ENCODE data around the gene USH2A. TPM values are rescaled to one million over a fixed set of nuclear protein-coding genes. Genes with fewer than 3 reads are reported as not detected.

USH2A gene
- total and polyA plus RNA-seq, 2 experiments from 2014 or later, result under 0.01 to 0.01 TPM

DNA sequence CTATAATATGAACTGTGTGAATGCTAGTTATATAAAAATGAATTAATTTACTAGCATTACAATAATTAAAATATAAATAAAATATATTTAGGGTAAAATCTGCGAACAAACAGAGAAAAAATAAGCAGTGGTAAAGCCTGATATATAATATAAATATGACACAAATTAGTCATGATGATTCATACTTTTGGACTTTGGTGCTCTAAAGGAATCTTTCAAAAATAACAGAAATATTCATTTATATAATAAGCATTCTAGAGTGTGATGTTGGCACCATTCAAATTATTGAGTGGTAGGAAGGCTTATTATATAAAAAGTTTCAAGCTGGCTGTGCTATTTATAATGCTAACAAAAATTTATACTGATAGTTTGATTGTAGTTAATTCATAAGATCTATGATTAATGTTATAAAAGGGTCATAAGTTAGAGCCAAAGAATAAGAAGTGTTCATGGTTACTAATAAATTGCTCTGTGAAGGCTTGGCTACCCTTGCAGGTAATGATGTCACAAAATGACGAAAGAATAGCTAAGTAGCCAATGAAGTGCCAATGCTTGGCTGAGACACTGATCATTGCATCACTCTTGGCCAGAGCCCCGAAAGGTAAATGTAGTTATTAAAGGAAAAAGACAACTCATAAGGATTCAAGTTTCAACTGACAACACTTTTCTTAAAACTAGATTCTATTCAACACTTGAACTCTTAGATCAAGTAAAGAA, 108.7 kb downstream of the USH2A start:
- peak; percentile 1 for DNase-seq
- no peaks in the 10 kb centered on the region for H3K9me2 ChIP-seq (ENCODE audit: insufficient read depth)
- WGBS, 2 experiments (ENCODE audit: low coverage in 1 of 2, low lambda C conversion rate in 2 of 2, missing lambda C conversion rate in 2 of 2), result 30 to 39% methylated on average over 3 of the region's 3 CpGs
- TF ChIP-seq EZH2 (IDR thresholded peaks at IDR 0.05; ENCODE audit: insufficient read depth, poor library complexity, severe bottlenecking), result no peak
- TF ChIP-seq EZH2phosphoT487 (IDR thresholded peaks at IDR 0.05; ENCODE audit: insufficient read depth, low read depth), result no peak
- no peaks in the 10 kb centered on the region for H4K20me1 ChIP-seq (ENCODE audit: insufficient read depth)
- no peaks in the 10 kb centered on the region for H3K4me1 ChIP-seq (ENCODE audit: insufficient read depth)
- no peak overlapping the region for H3K4me2 ChIP-seq (ENCODE audit: unreplicated experiment)
- no peak overlapping the region for H2AFZ ChIP-seq
- no peaks in the 10 kb centered on the region for H3K27me3 ChIP-seq (replicated peaks; ENCODE audit: insufficient read depth)
- H3K27ac ChIP-seq, result no peak overlapping the region
- no peak overlapping the region for H3K4me3 ChIP-seq
- no peaks in the 10 kb centered on the region for H3K9me3 ChIP-seq (ENCODE audit: low read depth)
- H3K36me3 ChIP-seq (ENCODE audit: low read depth), result no peaks in the 10 kb centered on the region
- no peak overlapping the region for H3K9ac ChIP-seq
- no peaks in the 10 kb centered on the region for H3K79me2 ChIP-seq (ENCODE audit: insufficient read depth)
- in situ Hi-C loops (cut with MboI), result no loop called here
- H3F3A ChIP-seq (ENCODE audit: insufficient read depth), result no peaks in the 10 kb centered on the region

DNA sequence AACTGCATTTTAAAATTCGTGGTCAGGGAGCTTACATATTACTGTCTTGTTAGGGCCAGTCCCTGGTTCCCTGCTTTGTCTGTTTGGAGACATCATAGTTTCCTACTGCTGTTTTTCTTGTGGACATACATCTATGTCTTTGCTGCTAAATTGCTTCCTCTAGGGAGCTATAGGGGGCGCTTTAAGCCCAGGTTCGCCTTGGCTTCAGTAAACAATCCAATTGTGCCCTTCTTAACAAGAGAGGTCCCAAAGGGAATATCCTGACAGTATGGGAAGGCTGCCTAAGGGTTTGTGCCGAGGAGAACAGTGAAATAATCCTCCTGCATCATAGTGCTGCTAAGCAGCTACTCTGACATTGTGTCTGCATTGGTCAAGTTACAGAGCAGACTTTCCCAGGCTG, 112.5 kb downstream of the USH2A start:
- Histone ChIP-seq H3K27ac (no peak overlapping the region), H3K27me3 (replicated peaks; ENCODE audit: insufficient read depth) (no peaks in the 10 kb centered on the region), H3K4me3 (no peak overlapping the region), H4K20me1 (ENCODE audit: insufficient read depth) (no peaks in the 10 kb centered on the region), H3K79me2 (ENCODE audit: insufficient read depth) (no peaks in the 10 kb centered on the region), H3K9me2 (ENCODE audit: insufficient read depth) (no peaks in the 10 kb centered on the region), H3K4me2 (ENCODE audit: unreplicated experiment) (no peak overlapping the region), H3F3A (ENCODE audit: insufficient read depth) (no peaks in the 10 kb centered on the region), H3K4me1 (ENCODE audit: insufficient read depth) (no peaks in the 10 kb centered on the region), H3K9me3 (ENCODE audit: low read depth) (no peaks in the 10 kb centered on the region), H3K9ac (no peak overlapping the region), H3K36me3 (ENCODE audit: low read depth) (no peaks in the 10 kb centered on the region), H2AFZ (no peak overlapping the region)
- peak; percentile 36 for DNase-seq
- TF ChIP-seq EZH2 (IDR thresholded peaks at IDR 0.05; ENCODE audit: insufficient read depth, poor library complexity, severe bottlenecking) (no peak), EZH2phosphoT487 (IDR thresholded peaks at IDR 0.05; ENCODE audit: insufficient read depth, low read depth) (no peak)
- 0 to 2% methylated on average over 4 of the region's 4 CpGs for WGBS, 2 experiments (ENCODE audit: low coverage in 1 of 2, low lambda C conversion rate in 2 of 2, missing lambda C conversion rate in 2 of 2)
- in situ Hi-C loops (cut with MboI), result no loop called here

DNA sequence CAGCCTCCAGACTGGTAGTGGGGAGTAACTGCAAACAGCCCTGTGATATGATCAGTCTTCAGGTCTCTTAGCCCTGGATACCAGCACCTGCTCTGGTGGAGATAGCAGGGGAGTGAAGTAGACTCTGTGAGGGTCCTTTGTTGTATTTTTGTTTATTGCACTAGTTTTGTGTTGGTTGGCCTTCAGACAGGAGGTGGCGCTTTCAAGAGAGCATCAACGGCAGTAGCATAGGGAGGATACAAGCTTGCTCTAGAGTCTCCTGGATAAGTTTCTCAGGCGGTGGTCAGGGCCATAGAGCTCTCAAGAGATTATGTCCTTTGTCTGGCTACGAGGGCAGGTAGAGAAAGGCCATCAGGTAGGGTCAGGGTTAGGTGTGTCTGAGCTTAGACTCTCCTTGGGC, 116.4 kb downstream of the USH2A start:
- Histone ChIP-seq H3K4me3 (no peak overlapping the region), H3K27ac (no peak overlapping the region), H2AFZ (no peak overlapping the region), H3K4me1 (ENCODE audit: insufficient read depth) (no peaks in the 10 kb centered on the region), H3F3A (ENCODE audit: insufficient read depth) (no peaks in the 10 kb centered on the region), H3K9me2 (ENCODE audit: insufficient read depth) (no peaks in the 10 kb centered on the region), H3K36me3 (ENCODE audit: low read depth) (no peaks in the 10 kb centered on the region), H3K9ac (no peak overlapping the region), H3K9me3 (ENCODE audit: low read depth) (no peaks in the 10 kb centered on the region), H3K4me2 (ENCODE audit: unreplicated experiment) (no peak overlapping the region), H3K27me3 (replicated peaks; ENCODE audit: insufficient read depth) (no peaks in the 10 kb centered on the region), H4K20me1 (ENCODE audit: insufficient read depth) (no peaks in the 10 kb centered on the region), H3K79me2 (ENCODE audit: insufficient read depth) (no peaks in the 10 kb centered on the region)
- TF ChIP-seq EZH2phosphoT487 (IDR thresholded peaks at IDR 0.05; ENCODE audit: insufficient read depth, low read depth) (no peak), EZH2 (IDR thresholded peaks at IDR 0.05; ENCODE audit: insufficient read depth, poor library complexity, severe bottlenecking) (no peak)
- 8 to 18% methylated on average over 4 of the region's 4 CpGs for WGBS, 2 experiments (ENCODE audit: low coverage in 1 of 2, low lambda C conversion rate in 2 of 2, missing lambda C conversion rate in 2 of 2)
- in situ Hi-C loops (cut with MboI), result no loop called here
- peak; percentile 2 for DNase-seq

DNA sequence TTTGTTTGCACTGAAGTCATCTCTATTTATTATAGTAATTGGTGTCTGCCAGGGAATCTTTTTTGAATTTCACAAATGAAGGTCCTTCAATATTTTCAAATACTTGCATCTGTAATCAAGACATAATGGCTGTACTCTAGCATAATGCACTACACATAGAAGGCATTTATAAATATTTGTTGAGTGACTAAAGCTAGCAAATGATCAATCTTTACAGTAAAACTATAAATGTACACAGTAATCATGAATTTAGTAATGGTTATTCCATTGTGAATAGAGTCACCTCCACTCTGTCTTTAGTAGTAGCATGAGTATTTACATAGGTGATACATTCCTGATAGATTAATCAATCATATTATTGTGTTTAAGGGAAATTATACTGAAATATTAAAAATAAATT, 119.6 kb downstream of the USH2A start:
- no peak for DNase-seq
- Histone ChIP-seq H3K79me2 (ENCODE audit: insufficient read depth) (no peaks in the 10 kb centered on the region), H3F3A (ENCODE audit: insufficient read depth) (no peaks in the 10 kb centered on the region), H3K27ac (no peak overlapping the region), H3K27me3 (replicated peaks; ENCODE audit: insufficient read depth) (no peaks in the 10 kb centered on the region), H4K20me1 (ENCODE audit: insufficient read depth) (no peaks in the 10 kb centered on the region), H3K36me3 (ENCODE audit: low read depth) (no peaks in the 10 kb centered on the region), H3K4me1 (ENCODE audit: insufficient read depth) (no peaks in the 10 kb centered on the region), H2AFZ (no peak overlapping the region), H3K9ac (no peak overlapping the region), H3K4me2 (ENCODE audit: unreplicated experiment) (no peak overlapping the region), H3K4me3 (no peak overlapping the region), H3K9me2 (ENCODE audit: insufficient read depth) (no peaks in the 10 kb centered on the region), H3K9me3 (ENCODE audit: low read depth) (no peaks in the 10 kb centered on the region)
- in situ Hi-C loops (cut with MboI), result no loop called here
- TF ChIP-seq EZH2phosphoT487 (IDR thresholded peaks at IDR 0.05; ENCODE audit: insufficient read depth, low read depth) (no peak), EZH2 (IDR thresholded peaks at IDR 0.05; ENCODE audit: insufficient read depth, poor library complexity, severe bottlenecking) (no peak)

DNA sequence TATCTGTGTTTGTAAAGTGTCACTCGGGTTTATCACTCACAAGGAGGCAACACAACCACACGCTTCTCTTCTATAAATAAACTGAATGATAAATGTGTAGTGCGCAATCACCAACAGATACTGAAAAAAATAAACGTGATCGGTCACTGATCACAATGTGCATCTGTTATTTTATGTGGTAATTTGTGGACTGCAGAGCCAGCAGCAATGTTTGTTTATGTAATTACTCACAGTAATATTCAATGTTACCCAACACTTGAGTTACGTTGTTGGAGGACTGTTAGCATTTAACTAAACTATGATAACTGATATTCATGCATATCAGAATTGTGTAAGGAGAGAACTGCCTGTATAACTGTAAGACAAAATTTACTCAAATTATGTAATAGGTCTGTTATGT, 129.6 kb downstream of the USH2A start:
- H3K36me3 ChIP-seq (ENCODE audit: low read depth), result no peaks in the 10 kb centered on the region
- in situ Hi-C loops (cut with MboI), result no loop called here
- no peaks in the 10 kb centered on the region for H3K4me1 ChIP-seq (ENCODE audit: insufficient read depth)
- no peaks in the 10 kb centered on the region for H3F3A ChIP-seq (ENCODE audit: insufficient read depth)
- 26 to 29% methylated on average over 6 of the region's 6 CpGs for WGBS, 2 experiments (ENCODE audit: low coverage in 1 of 2, low lambda C conversion rate in 2 of 2, missing lambda C conversion rate in 2 of 2)
- no peaks in the 10 kb centered on the region for H3K27me3 ChIP-seq (replicated peaks; ENCODE audit: insufficient read depth)
- no peak overlapping the region for H2AFZ ChIP-seq
- H3K4me2 ChIP-seq (ENCODE audit: unreplicated experiment), result no peak overlapping the region
- TF ChIP-seq EZH2 (IDR thresholded peaks at IDR 0.05; ENCODE audit: insufficient read depth, poor library complexity, severe bottlenecking), result no peak
- no peak for TF ChIP-seq EZH2phosphoT487 (IDR thresholded peaks at IDR 0.05; ENCODE audit: insufficient read depth, low read depth)
- no peaks in the 10 kb centered on the region for H3K9me2 ChIP-seq (ENCODE audit: insufficient read depth)
- peak; percentile 1 for DNase-seq
- H3K9ac ChIP-seq, result no peak overlapping the region
- no peaks in the 10 kb centered on the region for H4K20me1 ChIP-seq (ENCODE audit: insufficient read depth)
- H3K79me2 ChIP-seq (ENCODE audit: insufficient read depth), result no peaks in the 10 kb centered on the region
- H3K4me3 ChIP-seq, result no peak overlapping the region
- H3K27ac ChIP-seq, result no peak overlapping the region
- H3K9me3 ChIP-seq (ENCODE audit: low read depth), result no peaks in the 10 kb centered on the region

Measured in GM23248 (cell line).